Measurements from ENCODE around the gene ANGPT4.
"Not testable (repeated sequence)": the region's sequence is repeated elsewhere in the genome, so short reads cannot be mapped to it uniquely, and the experiment has no call there.

Gene ANGPT4

DNA sequence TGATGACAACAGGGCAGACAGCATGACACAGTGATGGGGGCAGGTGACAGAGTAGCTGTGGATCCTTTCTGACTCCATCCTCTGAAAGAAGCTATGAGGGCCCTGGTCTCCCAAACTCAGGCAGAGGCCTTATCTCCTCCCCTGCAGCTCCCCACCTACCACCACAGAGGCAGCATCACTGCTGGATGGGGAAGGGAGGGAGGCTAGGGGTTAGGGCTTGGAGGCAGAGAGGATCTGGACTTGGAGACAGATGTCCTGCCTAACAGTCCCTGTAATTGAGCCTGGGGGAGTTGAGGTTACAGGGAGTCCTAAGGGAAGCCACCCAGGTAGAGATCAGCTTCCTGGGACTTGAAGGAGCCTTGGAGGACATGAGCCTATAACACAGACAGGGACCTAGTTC, 44.7 kb downstream of the ANGPT4 start:
- no peak for FAIRE-seq

GRCh38 chr20:870758-871157, 45.4 kb downstream of the ANGPT4 start:
- FAIRE-seq = no peak

DNA sequence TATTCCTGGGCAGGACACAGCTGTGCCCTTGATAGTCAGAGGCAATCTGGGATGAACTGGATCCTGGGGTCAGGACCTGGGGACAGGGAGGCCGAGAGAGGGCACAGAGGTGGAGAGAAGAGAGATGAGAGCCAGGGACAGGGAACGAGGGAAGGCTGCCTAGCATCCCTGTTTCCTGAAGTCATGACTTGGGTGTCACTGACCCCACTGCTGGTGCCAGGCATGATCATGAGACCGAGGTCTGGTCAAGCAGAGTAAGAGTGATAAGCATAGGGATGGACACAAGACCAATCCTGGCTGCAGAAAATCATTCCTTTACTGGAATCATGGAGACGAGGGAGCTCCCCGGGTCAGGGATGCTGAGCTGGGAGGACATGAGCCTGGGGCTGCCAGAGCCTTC, 46.5 kb downstream of the ANGPT4 start:
- no peak for FAIRE-seq

- FAIRE-seq = no peak
Measured at GRCh38 chr20:868279-868678, 47.9 kb downstream of the ANGPT4 start.

- no peak for FAIRE-seq
Measured at GRCh38 chr20:865440-865839, 50.7 kb downstream of the ANGPT4 start.

GRCh38 chr20:860891-861290, 55.2 kb downstream of the ANGPT4 start:
- FAIRE-seq = no peak

DNA sequence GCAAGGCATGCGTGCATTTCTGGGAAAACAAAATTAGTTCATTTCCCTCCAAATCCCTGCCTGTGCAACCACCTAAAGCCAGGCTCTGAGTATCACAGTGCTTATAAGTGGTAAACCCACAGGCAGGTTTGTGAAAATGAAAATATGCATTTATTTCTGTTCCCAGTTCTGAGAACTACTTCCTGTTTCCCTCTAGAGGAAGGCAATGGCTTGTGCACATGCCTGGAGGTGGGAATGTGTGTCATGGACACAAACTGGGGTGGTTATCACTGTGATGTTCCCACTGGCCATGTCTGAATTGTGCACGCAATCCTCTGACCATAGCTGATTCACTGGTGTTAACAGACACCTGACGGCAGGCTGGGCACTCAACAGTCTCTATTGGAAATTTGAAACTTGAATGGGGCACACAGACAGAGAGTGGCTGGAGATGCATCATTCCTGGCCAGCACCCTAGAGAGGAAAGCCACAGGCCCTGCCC, 56.3 kb downstream of the ANGPT4 start:
- FAIRE-seq = no peak

- no peak for FAIRE-seq
Measured at GRCh38 chr20:858011-858410, 58.1 kb downstream of the ANGPT4 start.

GRCh38 chr20:856361-856775, 59.8 kb downstream of the ANGPT4 start:
- FAIRE-seq = no peak

DNA sequence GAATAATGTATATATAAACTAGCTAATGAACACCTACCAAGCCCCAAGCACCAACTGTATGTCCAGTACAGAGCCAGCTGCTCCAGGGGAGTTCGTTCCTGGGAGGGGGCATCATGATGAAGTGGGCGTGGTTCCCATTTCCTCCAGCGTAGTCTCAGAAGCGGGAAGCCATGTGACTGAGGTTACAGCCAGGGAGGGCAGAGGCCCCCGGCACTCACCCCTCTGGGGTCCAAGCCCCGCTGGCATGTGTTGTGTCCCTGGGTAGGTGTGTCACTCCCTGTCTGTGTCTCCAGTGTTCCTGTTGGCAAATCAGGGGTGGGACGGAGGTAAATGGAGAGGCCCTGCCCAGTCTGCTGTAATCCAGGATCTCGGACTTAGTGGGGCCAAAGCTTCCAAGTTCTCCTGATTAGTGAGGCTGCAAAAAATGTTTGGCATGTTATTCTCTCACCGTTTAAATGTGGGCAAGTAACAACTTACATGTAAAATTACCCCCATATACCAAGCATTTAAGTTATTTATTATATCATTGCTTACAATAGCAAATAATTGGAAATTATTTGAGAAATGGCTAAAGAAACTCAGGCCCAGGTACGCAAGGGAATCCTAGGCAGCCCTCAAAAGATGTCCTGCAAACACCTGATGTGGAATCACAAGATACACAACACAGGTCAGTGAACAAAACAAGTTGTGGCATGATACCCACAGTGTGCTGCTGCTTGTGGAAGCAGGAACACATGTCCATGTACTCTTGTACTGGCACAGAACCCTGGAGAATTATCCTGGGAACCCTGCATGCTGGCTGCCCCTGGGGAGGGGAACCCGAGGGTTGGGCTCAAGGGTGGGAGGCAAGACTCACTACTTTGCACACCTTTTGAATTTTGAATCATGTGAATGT, 60.4 kb downstream of the ANGPT4 start:
- no peak for FAIRE-seq

DNA sequence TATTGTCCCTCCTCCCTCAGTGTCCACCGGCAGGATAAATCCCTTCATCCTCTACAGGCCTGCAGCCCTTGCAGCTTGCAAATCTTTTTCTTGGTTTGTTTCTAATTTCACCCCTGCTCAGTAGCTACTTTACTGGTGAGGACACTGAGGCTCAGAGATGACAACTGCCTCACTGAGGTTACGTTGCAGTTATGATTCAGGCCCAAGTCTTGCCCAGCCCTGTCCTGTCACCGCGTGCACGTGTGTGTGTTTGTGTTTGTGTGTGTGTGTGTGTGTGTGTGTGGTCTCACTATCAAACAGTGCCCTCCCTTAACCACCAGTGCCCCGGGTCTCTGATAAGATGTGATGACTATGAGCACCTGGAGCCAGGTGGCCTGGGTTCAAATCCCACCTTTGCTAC, 61.5 kb downstream of the ANGPT4 start:
- no peak for FAIRE-seq

- FAIRE-seq = no peak
Measured at GRCh38 chr20:853406-853996, 62.6 kb downstream of the ANGPT4 start.

- not testable (repeated sequence) for FAIRE-seq
Measured at GRCh38 chr20:848731-849130, 67.4 kb downstream of the ANGPT4 start.

DNA sequence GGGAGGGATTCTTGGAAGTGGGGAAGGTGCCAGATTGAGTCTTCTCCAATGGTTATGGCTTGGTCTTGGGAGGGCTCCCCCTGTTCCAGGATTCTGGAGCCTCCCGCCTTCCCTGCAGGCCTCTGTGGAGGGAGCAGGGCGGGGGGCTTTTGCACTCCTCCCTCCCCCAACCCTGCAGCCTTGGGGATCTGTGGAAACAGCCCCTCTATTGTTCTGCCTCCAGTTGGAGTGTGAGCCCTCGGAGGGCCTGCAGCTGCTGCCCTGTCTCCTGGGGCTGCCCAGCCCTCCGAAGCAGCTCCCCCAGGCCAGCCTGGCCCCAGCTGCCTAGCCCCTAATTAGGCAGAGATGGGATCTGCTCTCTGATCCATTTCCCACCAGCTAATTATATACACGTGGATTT, 67.9 kb downstream of the ANGPT4 start:
- no peak for FAIRE-seq

DNA sequence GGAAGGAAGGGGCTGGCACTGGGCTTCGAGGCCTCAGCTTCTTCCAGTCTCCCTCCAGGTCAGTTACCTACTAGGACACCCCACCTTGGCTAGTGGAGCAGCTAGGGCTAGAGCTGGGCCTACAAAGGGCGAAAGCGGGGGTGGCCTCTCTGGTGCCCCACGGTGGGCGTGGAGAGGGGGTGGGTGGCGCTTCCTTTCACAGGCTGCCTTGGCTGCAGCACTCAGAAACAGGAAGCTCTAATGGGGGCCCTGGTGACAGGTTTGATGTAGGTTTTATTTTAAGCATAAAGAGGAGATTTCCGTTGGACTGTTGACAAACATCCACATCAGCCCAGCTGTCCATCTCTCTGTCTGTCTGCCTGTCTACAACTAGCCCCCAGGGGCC, 69.2 kb downstream of the ANGPT4 start:
- no peak for FAIRE-seq

DNA sequence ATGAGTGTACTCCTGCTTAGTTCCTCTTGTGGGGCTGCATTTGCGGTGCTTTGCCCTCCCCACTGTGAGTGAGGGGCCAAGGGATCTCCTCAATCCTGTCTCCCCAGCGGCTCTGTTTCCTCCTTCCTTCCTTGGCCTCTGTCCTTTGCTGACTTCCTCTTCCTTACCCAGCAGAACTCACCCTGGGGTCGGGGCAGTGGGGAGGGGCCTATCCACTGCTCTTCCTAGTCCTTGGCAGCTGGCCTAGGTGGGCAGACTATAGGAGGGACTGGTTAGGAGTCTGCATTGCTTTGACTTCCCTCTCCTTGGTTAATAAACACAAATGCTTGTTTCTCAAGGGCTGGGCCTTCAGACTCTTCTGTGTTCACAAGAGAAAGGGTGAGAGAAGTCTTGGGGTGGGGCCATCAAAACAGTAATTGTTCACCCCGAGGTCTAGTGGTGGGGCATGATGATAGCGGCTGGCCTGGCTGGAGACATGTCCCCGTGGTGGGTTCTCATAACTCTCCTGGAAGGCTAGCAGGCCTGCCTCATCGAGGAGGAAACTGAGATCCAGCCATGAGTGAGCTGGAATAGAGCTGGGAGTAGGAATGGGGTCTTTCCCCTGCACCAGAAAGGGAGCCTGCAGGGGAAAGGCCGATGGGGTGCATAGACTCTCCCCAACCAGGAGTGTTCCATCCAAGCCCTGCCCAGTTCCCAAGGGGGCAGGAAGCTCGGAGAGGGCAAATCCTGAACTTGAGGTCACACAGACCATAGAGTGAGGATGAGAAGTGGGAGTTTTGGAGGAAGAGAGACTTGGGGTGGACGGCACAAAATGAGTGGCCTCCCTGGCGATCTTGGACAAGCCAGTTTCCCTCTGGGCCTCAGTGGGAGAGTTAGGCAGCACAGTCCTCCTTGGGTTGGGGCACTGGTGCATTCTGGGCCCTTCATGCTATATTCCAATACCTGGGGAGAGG, 69.9 kb downstream of the ANGPT4 start:
- FAIRE-seq = no peak

- FAIRE-seq = no peak
Measured at GRCh38 chr20:845226-845868, 70.8 kb downstream of the ANGPT4 start.

DNA sequence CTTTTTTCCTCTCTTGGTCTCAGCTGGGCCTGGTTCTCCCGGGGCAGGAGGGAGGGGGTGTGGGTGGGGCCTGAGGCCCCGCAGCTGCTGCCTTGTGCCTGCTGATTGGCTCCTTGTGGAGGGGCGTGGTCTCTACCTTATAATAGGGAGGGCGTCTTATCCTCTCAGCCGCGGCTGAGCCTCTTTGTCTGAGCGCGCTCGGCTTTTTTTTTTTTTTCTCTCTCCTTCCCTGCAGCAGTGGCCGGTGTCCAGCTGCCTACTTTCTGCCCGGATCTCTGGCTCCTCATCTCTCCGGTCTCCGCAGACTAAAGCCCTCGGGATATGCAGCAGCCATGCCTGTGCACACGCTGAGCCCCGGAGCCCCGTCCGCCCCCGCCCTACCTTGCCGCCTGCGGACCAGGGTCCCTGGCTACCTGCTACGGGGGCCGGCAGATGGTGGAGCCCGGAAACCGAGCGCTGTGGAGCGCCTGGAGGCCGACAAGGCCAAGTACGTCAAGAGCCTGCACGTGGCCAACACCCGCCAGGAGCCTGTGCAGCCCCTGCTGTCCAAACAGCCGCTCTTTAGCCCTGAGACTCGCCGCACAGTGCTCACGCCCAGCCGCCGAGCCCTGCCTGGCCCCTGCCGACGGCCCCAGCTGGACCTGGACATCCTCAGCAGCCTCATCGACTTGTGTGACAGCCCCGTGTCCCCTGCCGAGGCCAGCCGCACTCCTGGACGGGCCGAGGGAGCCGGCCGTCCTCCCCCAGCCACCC, 71.5 kb downstream of the ANGPT4 start:
- FAIRE-seq = no peak

- no peak for FAIRE-seq
Measured at GRCh38 chr20:843912-844311, 72.2 kb downstream of the ANGPT4 start.

- FAIRE-seq = no peak
Measured at GRCh38 chr20:842547-842940, 73.6 kb downstream of the ANGPT4 start.

GRCh38 chr20:841568-842546, 74.3 kb downstream of the ANGPT4 start:
- FAIRE-seq = no peak
